GM18858 (cell line): ENCODE measurements around the gene NRIP3.
"Not testable (repeated sequence)": the region's sequence is repeated elsewhere in the genome, so short reads cannot be mapped to it uniquely, and the experiment has no call there.

Source experiments
- ATAC-seq: cut with Tn5 transposase; IDR thresholded peaks from one replicate; pipeline ENCODE4 v1.9.1; 2021; ENCODE audit not compliant: unreplicated experiment

The NRIP3 gene

DNA sequence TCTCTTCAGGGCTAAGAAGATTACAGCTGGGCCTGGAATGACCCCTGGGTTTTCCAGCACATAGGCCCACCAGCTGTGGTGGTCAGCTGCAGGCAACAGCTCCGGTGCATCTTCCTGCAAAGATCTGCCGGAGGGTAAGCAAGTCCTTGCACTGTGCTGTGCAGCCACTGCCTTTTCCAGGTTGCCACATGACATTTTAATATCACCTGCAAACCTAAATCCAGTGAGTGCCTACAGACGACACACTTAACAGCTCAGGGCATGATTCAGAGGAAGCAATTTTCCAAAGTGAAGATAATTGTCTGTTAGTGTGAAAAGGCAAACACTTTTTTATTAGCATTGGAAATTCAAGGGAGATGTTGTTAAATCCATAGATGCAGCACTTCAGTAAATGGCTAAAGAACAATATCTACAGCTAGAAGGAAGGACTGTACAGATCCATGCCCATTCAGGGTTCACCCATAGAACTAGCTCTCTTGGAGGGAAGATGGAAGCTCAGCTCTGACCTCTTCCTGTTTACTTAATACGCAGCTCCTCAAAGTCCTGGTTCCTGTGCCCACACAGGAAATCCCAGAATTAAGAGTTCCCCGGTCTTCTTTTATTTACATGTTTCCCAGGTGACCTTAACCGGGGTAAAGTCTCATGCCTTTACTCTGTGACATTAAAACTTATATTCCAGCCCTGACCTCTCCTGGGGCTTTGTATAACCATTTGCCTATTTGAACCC is 13.3 kb upstream of the NRIP3 start:
- no peak for ATAC-seq

DNA sequence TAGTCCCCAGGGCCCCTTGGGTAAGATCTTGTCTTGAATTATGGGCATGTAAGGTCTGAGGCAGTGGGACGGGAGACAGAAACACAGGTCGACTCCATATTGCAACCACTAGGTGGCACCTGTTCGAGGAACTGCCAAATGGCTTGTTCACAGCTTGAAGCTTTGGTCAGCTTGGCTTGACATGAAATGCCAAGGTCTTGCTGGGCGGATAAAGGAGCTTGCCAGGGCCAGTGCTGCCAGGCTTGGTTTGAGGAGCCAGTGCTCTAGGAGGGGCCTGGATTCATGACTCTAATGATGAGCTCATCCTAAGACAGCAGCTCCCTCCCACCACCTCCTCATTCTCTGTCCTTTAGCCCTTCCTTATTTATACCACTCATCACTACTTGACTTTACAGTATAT is 11.9 kb upstream of the NRIP3 start:
- ATAC-seq, result no peak

DNA sequence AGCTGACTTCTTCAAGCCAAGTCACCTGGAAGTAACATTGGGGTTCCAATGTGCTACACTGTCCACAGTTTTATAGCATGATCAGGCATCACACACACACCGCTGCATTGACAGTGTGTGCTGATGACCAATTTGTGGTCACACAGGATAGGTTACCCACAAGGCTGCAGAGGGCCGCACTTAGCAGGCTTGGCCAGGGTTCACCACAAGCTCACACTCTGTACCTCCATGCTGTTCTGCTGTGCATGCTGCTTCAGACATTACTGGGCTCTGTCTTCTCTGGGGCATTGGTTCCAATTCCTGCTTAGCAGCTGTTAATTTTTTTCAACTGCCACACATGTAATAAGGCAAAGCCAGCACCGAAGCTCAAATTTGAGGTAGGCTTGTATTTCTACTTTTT is 11.0 kb upstream of the NRIP3 start:
- no peak for ATAC-seq

GRCh38 chr11:9013373-9013772 is 9.6 kb upstream of the NRIP3 start:
- ATAC-seq, result no peak

GRCh38 chr11:9009538-9009937 is 5.7 kb upstream of the NRIP3 start:
- ATAC-seq, result not testable (repeated sequence)

- ATAC-seq, result no peak
These were observed 4.9 kb upstream of the NRIP3 start for GRCh38 chr11:9008661-9009060.

DNA sequence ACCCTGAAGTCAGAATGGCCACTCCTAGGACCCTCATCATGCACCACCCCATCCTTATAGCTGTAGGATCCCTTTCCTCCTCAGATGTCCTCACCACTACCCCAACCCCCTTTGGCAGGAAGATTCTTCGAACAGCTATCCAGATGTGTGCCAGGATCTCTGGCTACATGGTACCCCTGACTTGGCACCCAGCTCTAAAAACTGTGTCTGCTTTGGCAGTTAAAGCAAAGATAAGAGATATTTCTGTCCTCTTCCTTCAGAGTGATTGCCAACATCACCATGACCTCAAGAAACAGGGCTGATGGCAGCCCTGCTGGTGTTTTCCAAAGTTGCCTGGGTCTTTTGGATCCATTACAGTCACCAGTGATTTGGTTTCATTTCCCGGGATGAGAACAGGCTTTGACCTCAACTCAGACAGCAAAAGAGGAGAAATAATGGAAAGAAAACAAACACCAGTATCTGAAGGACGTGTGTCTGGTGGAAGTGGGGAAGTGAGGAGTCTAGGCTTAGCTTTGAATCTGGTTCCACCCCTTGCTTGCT is 4.3 kb upstream of the NRIP3 start:
- ATAC-seq, result no peak

GRCh38 chr11:9005087-9005486 is 1.3 kb upstream of the NRIP3 start:
- ATAC-seq, result no peak

- no peak for ATAC-seq
These were observed 554 bp upstream of the NRIP3 start for GRCh38 chr11:9004183-9004926.

- ATAC-seq, result no peak
These were observed 755 bp downstream of the NRIP3 start for GRCh38 chr11:9002920-9003572.

DNA sequence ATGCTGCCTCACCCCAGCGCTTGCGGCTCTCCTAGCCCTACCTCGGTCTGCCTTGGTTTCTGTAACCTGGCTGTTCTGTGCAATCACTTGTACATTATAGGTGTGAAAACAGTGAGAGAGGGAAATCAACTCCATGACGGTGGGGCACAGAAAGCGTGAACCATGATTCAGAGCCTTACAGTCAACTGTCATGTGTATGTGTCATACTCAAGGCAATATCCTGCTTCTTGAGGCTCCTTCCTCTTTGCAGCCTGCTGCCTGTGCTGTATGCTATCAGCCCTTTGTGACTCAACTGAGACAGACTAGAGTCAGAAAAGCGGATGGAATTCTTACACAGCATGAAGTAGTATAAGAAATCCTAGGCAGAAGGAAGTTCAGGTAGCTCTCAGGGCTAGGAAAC is 2.1 kb downstream of the NRIP3 start:
- ATAC-seq, result no peak

- no peak for ATAC-seq
These were observed 5.8 kb downstream of the NRIP3 start for GRCh38 chr11:8998017-8998416.

GRCh38 chr11:8997451-8997850 is 6.3 kb downstream of the NRIP3 start:
- ATAC-seq, result no peak

DNA sequence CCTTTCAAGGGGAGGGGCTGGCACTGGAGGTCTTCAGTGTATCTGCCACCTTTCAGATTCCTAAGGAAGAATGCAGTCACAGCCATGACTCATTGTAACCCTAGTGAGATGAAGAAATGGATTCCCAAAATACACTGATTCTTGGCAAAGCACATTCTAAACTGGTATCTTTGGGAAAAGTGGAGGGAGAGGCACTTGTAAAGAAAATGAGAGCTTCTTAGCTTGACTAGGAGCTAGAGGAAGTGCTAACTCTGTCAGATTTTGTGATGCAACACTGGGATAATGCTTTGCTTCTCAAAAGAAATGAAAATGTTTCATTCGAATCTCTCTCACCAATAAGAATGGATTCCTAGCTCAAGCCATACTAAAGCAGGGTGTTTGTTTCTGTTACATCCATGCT is 14.3 kb downstream of the NRIP3 start:
- ATAC-seq, result no peak

- no peak for ATAC-seq
These were observed 15.2 kb downstream of the NRIP3 start for GRCh38 chr11:8988329-8989234.

- ATAC-seq, result no peak
These were observed 16.4 kb downstream of the NRIP3 start for GRCh38 chr11:8987446-8987845.

DNA sequence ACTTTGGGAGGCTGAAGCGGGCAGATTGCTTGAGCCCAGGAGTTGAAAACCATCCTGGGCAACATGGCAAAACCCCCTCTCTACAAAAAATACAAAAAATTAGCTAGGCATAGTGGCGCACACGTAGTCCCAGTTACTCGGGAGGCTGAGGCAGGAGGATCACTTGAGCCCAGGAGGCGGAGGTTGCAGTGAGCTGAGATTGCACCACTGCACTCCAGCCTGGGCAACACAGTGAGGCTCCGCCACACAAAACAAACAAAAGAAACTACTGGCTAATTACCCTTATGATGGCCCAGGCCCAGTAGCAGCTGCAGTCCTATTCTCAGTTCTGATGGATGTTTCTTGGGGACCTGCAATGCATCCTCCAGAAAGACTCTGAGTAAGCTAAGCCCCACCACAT is 17.0 kb downstream of the NRIP3 start:
- not testable (repeated sequence) for ATAC-seq

GRCh38 chr11:8985462-8985861 is 18.3 kb downstream of the NRIP3 start:
- ATAC-seq, result no peak

- no peak for ATAC-seq
These were observed 20.2 kb downstream of the NRIP3 start for GRCh38 chr11:8983552-8983951.

GRCh38 chr11:8980485-8980884 is 23.3 kb downstream of the NRIP3 start:
- no peak for ATAC-seq

DNA sequence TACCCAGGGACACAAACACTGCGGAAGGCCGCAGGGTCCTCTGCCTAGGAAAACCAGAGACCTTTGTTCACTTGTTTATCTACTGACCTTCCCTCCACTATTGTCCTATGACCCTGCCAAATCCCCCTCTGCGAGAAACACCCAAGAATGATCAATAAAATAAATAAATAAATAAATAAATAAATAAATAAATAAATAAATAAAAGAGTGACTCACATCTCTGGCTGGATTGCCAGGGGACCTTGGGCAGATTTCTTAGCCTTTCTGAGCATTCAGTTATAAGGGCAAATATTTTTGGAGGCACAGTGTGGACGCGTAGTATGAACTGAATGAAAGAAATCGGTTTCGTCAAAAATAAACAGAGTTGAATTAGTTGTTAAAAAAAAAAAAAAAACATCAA is 24.4 kb downstream of the NRIP3 start:
- not testable (repeated sequence) for ATAC-seq
